ENCODE results near the gene ABLIM1. TPM values are rescaled to one million over a fixed set of nuclear protein-coding genes. Genes with fewer than 3 reads are reported as not detected.
A peak's percentile ranks its signal among the peaks of the same experiment; 100 is the strongest.

ABLIM1 gene
- total and polyA plus RNA-seq, 2 of the 13 experiments (the other 11 are each of a cell fraction or from before 2014, with no cell fraction given) = 59.4 to 92.7 TPM

DNA sequence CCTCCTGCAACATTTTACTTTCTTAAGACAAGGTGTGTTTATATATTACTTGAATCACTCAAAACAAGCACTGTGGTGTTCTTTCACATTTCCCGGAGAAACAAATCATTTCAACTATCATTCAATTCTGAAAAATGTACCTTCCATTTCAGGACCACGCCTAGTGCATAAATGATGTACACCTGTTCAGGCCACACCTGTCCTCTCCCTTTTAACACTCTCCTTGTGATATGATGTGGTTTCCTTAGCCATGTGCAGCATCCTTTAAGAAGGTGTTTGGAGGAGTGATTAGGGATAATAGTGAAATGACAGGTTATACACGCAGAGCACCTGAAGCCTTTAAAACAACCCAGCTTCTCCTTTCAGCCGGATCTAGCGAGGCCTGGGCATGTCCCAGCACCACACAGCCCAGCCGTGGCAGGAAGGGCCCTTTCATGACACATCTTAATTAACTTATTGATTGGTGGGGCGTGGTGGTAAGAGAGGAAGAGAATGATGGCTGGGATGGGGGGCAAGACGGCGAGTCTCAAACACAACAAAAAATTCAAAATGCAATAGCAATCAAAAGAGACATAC is 26.9 kb downstream of the ABLIM1 start:
- H3K4me2 ChIP-seq (ENCODE audit: low read depth, low read length) = peak overlapping the region; percentile 80
- in situ Hi-C loops (cut with HindIII; ENCODE audit: extremely low pct_ligation_motif_present, low pct_unique_long_range_greater_than_20kb) = loop anchor here (5.0 kb wide), 1 partner anchor 51 kb away; no protein-coding TSS in a partner anchor
- H3K4me1 ChIP-seq (ENCODE audit: insufficient read depth, low read length) = peaks cover 50% of the 10 kb centered on the region
- ATAC-seq = no peak
- peak overlapping the region; percentile 62 to 71 (median 64) for H3K4me3 ChIP-seq (replicated peaks in 1 of 3; ENCODE audit: insufficient read depth in 1 of 3, low read depth in 2 of 3, low read length in 3 of 3)
- H3K9me3 ChIP-seq (ENCODE audit: low read length) = no peaks in the 10 kb centered on the region
- DNase-seq (ENCODE audit: low spot score) = no peak
- H3K36me3 ChIP-seq (replicated peaks in 1 of 2; ENCODE audit: control insufficient read depth in 1 of 2, insufficient read depth in 2 of 2, low read length in 2 of 2) = no peaks in the 10 kb centered on the region
- peaks cover 0 to 15% of the 10 kb centered on the region in 2 experiments; a peak in 2 of 5 replicates for H3K27me3 ChIP-seq (ENCODE audit: control insufficient read depth in 1 of 2, insufficient read depth in 2 of 2, low read length in 2 of 2)
- TF ChIP-seq HMG20B (CRISPR knock-in tag; conservative IDR thresholded peaks at IDR 0.05) = no peak
- 0 out of 2 replicates have a peak, but pooled peaks have one; percentile 5 for TF ChIP-seq EZH2 (conservative IDR thresholded peaks at IDR 0.05; ENCODE audit: low read depth, low read length)
- H3K79me2 ChIP-seq (ENCODE audit: insufficient read depth, low read length) = no peaks in the 10 kb centered on the region
- peak overlapping the region; percentile 62 for H3K9ac ChIP-seq (ENCODE audit: insufficient read depth, low read depth, low read length)
- H4K20me1 ChIP-seq (ENCODE audit: insufficient read depth, low read length) = no peaks in the 10 kb centered on the region
- TSS peak; percentile 74 for BruUV-seq (replicated peaks)
- no peak overlapping the region for H3K27ac ChIP-seq (ENCODE audit: extremely low read length, insufficient read depth, low read length)
- no peak for FAIRE-seq
- 43% methylated on average over 9 of the region's 9 CpGs for WGBS (ENCODE audit: low lambda C conversion rate)
- CTCF ChIA-PET (ENCODE audit: low intra/inter-chr PET ratio, low total read pairs) = no interaction called here
- no peak overlapping the region for H2AFZ ChIP-seq (ENCODE audit: low read length)
- POLR2A ChIA-PET = interaction anchor here (1.1 to 1.8 kb wide), 4 partner anchors 7 to 53 kb away, joined by 5 to 9 read pairs (median 6); no protein-coding TSS in a partner anchor
- intact Hi-C loops (cut with micrococcal nuclease; ENCODE audit: unreplicated experiment) = loop anchor here (5.0 kb wide), 2 partner anchors 61 to 79 kb away; no protein-coding TSS in a partner anchor

DNA sequence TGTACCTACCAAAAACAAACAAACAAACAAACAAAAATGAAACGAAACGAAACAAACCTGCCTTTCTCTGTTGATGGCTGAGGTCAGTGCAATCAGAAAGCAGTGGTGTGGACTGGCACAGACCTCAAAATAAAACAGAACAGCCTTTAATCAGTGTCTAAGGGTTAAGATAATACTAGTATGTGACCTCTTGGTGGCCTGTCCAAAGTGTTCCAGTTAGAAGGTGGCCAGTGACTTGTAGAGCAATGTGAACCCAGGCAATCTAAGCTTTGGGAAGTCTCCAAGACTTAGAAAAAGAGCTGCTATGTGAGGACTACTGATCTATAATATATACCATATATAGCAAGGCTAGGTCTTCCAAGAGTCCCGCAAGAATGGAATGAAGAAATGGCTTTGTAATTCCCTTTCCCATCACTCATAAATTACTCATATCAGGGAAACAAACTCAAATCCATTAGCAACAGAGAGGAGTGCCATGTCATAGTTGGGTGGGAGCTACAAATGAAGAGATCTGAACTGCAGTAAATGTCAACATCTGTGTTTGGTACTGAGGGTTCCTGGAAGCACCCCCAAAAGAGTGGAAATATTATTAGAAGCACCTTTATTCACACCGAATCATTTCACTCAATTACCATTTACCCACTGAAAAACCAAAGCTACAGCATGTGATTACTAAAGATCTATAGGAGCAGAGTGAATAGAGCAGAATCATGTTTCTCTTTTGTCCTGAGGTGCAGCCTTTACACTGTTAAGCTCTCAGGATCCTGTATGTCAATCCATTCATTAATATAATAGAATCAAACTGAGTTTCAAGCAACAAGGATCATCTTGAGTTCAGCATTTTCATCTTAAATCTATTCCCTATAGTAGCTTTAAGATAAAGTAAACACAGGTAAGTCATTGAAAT is 28.0 kb downstream of the ABLIM1 start:
- H4K20me1 ChIP-seq (ENCODE audit: insufficient read depth, low read length) = no peaks in the 10 kb centered on the region
- no peaks in the 10 kb centered on the region for H3K79me2 ChIP-seq (ENCODE audit: insufficient read depth, low read length)
- FAIRE-seq = no peak
- CTCF ChIA-PET (ENCODE audit: low intra/inter-chr PET ratio, low total read pairs) = no interaction called here
- no TSS peak for BruUV-seq (replicated peaks)
- H3K27ac ChIP-seq (ENCODE audit: extremely low read length, insufficient read depth, low read length) = no peak overlapping the region
- POLR2A ChIA-PET = no interaction called here
- peaks cover 57% of the 10 kb centered on the region for H3K4me1 ChIP-seq (ENCODE audit: insufficient read depth, low read length)
- 56% methylated on average over 4 of the region's 4 CpGs for whole genome bisulfite sequencing (ENCODE audit: low lambda C conversion rate)
- DNase-seq (ENCODE audit: low spot score) = no peak
- ATAC-seq = no peak
- H3K9ac ChIP-seq (ENCODE audit: insufficient read depth, low read depth, low read length) = no peak overlapping the region
- TF ChIP-seq RXRA (CRISPR knock-in tag; IDR thresholded peaks at IDR 0.05) (no peak), HNF4G (IDR thresholded peaks at IDR 0.05; ENCODE audit: borderline replicate concordance, low read depth, low read length) (no peak), HNF4G (CRISPR knock-in tag; IDR thresholded peaks at IDR 0.05; ENCODE audit: borderline replicate concordance, low read depth) (no peak), ZNF317 (CRISPR knock-in tag; IDR thresholded peaks at IDR 0.05) (no peak), MEIS1 (CRISPR knock-in tag; IDR thresholded peaks at IDR 0.05; ENCODE audit: borderline replicate concordance) (no peak), SETDB1 (CRISPR knock-in tag; IDR thresholded peaks at IDR 0.05; ENCODE audit: borderline replicate concordance) (no peak)
- TF ChIP-seq, protein P1, sequence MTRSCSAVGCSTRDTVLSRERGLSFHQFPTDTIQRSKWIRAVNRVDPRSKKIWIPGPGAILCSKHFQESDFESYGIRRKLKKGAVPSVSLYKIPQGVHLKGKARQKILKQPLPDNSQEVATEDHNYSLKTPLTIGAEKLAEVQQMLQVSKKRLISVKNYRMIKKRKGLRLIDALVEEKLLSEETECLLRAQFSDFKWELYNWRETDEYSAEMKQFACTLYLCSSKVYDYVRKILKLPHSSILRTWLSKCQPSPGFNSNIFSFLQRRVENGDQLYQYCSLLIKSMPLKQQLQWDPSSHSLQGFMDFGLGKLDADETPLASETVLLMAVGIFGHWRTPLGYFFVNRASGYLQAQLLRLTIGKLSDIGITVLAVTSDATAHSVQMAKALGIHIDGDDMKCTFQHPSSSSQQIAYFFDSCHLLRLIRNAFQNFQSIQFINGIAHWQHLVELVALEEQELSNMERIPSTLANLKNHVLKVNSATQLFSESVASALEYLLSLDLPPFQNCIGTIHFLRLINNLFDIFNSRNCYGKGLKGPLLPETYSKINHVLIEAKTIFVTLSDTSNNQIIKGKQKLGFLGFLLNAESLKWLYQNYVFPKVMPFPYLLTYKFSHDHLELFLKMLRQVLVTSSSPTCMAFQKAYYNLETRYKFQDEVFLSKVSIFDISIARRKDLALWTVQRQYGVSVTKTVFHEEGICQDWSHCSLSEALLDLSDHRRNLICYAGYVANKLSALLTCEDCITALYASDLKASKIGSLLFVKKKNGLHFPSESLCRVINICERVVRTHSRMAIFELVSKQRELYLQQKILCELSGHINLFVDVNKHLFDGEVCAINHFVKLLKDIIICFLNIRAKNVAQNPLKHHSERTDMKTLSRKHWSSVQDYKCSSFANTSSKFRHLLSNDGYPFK (CRISPR knock-in tag; IDR thresholded peaks at IDR 0.05; ENCODE audit: borderline replicate concordance) = no peak
- TF ChIP-seq, protein P2, sequence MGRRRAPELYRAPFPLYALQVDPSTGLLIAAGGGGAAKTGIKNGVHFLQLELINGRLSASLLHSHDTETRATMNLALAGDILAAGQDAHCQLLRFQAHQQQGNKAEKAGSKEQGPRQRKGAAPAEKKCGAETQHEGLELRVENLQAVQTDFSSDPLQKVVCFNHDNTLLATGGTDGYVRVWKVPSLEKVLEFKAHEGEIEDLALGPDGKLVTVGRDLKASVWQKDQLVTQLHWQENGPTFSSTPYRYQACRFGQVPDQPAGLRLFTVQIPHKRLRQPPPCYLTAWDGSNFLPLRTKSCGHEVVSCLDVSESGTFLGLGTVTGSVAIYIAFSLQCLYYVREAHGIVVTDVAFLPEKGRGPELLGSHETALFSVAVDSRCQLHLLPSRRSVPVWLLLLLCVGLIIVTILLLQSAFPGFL (CRISPR knock-in tag; IDR thresholded peaks at IDR 0.05) = no peak
- peaks cover 0 to 15% of the 10 kb centered on the region in 2 experiments; a peak in 2 of 5 replicates for H3K27me3 ChIP-seq (ENCODE audit: control insufficient read depth in 1 of 2, insufficient read depth in 2 of 2, low read length in 2 of 2)
- in situ Hi-C loops (cut with HindIII; ENCODE audit: extremely low pct_ligation_motif_present, low pct_unique_long_range_greater_than_20kb) (loop anchor here (5.0 kb wide), 1 partner anchor 52 kb away; no protein-coding TSS in a partner anchor), intact Hi-C loops (cut with micrococcal nuclease; ENCODE audit: unreplicated experiment) (loop anchor here (5.0 kb wide), 2 partner anchors 62 to 78 kb away; no protein-coding TSS in a partner anchor)
- H2AFZ ChIP-seq (ENCODE audit: low read length) = no peak overlapping the region
- H3K9me3 ChIP-seq (ENCODE audit: low read length) = no peaks in the 10 kb centered on the region
- H3K36me3 ChIP-seq (replicated peaks in 1 of 2; ENCODE audit: control insufficient read depth in 1 of 2, insufficient read depth in 2 of 2, low read length in 2 of 2) = no peaks in the 10 kb centered on the region
- H3K4me2 ChIP-seq (ENCODE audit: low read depth, low read length) = no peak overlapping the region
- H3K4me3 ChIP-seq (replicated peaks in 1 of 3; ENCODE audit: insufficient read depth in 1 of 3, low read depth in 2 of 3, low read length in 3 of 3) = no peak overlapping the region

Data from HepG2 (cell line).